Glomerular endothelial cell (primary cell): ENCODE data around the gene CLGN. TPM values are rescaled to one million over a fixed set of nuclear protein-coding genes. Genes with fewer than 3 reads are reported as not detected.

Experiments
- DNase-seq: peaks from one replicate; pipeline ENCODE4 v3.0.0-alpha.2; 2011; ENCODE audit warnings: low read depth, low spot score; ENCODE audit errors: extremely low read depth
- total RNA-seq: library from RNA; depleted of rRNA; stranded (reverse); fragments of >200 nt; gene quantifications from 2 replicates; pipeline ENCODE4 v1.2.3, GENCODE V29; 2015

Gene CLGN
- total RNA-seq, 1 donor from 2014 or later, result 1.2 TPM

DNA sequence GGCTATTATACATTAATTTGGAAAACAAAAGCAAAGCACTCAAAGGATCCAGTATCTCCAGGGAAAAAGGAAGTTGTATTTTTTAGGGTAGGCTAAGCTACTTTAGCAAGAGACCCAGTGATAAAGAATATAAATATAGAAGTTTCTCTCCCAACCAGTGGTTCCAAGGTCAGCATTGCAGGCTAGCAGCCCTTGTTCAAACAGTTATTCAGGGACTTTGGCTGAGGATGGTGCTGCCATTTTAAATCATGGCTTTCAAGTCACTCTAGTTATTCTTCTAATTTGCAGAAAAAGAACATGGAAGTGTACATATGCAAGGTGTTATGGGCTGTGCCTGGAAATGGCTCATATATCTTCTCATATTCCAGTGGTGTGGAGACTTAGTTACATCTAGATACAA lies 44.7 kb downstream of the CLGN start:
- DNase-seq, result no peak

DNA sequence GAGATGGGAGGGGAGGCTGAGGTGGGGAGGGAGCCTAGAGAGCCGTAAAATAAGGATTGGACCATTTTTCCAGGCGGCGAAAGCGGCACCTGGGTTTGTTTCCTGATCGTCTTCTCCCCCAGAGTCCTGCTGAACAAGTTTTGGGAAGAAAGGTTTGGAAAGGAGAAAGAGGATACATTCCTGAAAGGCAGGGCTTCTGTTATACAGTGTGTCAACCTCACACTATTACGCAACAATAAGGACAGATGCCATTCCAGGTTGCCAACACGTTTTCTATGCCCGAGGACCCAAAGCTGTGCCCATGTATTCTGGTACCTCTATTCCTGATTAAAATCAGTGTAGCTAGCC lies 53.3 kb downstream of the CLGN start:
- no peak for DNase-seq

DNA sequence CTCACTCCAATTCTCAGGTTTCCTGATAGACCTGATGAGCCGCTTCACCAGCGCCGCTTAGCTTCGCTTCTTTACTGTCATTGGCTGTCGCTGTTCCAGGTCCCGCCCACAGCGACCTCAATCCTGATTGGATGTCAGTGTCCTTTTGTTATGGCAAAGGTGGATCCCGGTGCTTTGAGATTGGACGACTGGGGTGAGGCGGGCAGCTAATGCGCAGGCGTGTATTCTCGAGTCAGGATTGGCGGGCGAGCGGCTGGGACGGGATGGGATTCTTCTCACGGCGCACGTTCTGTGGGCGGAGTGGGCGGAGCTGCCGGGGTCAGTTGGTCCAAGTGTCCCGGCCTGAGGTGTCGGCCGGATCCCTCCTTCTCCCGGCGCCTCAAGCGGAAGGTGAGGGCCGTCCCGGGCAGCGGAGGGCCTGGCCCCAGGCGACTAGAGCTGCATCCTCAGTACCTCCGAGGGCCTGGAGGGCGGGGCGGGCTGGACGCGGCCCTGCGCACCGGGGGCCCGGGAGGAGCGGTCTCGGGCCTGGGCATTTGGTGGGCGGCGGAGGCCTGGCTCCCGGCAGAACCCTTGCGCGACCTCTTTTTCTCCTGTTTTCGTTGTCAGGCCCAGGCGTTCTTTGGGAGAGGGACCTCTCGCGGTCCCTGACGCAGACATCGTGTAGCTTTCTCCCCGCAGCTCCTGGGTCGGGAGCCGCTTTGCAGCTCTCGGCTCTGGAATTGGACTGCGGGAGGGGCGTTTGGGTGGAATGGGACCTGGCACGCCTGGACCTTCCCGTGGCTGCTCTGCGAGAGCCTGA lies 53.9 kb downstream of the CLGN start, which contains the start of gene SCOC:
SCOC (plus strand) TSS at position 319 of the 802 bp plus-strand sequence. CDS start 5,525 bp downstream, outside the sequence.
- peak; percentile 98 for DNase-seq

DNA sequence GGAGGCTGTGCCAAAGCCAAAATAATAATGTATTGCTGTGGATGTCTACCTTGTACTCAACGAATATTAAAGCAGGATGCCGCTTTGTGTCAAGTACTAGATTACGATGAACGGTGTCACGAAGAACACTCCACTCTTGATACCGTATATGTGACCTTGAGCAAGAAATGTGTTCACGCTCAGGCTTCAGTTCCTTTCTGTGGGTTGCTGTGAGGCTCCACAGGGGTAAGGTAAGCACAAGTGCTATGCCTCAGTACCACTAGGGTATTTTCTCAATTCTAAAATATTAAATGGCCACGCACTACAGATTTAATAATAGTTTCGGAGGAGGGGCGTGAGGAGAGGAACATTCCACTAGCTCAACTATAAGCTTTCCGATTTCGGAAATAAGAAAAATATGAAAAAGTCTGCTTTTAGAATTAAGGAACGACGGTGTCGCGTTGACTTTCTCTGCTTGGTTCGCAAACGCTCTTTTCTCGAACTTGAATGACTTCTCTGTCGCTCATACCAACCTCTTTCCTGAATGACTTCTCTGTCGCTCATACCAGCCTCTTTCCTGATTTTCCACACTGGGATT lies 54.6 kb downstream of the CLGN start:
- no peak for DNase-seq

DNA sequence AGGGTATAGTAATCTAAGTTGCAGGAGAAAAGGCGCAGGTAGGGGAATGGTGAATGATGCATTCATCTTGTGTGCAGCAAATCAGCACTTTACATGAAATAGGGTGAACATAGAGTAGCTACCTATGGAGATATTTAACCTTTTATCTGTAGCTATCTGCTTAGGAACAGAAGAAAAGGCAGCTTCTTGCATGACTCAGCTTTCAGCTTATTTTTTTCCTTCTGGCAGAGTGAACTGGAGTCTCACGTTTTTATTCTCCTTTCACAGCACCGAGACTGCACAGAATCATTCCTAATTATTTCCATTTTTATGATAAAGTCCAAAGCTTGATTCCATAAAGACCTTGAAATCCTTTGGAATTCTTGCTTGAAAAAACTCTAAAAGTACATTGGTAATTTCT lies 58.8 kb downstream of the CLGN start:
- no peak for DNase-seq

DNA sequence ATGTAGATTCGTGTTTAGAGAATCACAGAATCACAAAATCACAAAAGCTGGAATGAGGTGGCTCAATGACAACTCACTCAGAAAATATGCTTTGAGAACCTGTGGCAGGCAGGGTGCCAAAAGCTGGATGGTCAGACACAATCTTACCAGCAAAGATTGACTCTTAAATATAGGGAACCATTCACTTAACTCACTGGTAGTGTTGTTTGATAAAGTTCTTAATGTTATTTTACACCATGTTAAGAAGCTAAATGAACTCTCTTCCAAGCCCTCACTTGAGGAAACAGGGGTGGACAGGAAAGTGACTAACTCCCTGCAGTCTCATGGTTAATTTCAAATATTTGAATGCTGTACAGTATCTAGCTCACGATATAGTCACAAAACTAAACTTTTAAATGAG lies 59.7 kb downstream of the CLGN start:
- DNase-seq, result no peak

DNA sequence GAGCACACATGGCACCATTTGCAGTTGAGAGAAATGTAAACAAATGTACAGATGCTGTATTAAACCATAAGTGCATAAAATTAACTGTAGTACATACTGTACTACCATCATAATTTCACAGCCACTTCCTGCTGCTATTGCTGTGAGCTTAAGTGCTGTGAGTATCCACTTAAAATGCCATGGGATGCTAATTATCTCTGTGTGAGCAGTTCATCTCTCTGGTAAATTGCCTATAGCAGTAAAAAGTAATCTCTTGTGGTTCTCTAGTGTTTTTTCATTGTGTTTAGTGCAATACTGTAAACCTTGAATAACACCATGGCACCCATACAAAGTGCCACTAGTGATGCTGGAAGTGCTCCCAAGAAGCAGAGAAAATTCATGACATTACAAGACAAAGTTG lies 63.9 kb downstream of the CLGN start:
- DNase-seq, result no peak

DNA sequence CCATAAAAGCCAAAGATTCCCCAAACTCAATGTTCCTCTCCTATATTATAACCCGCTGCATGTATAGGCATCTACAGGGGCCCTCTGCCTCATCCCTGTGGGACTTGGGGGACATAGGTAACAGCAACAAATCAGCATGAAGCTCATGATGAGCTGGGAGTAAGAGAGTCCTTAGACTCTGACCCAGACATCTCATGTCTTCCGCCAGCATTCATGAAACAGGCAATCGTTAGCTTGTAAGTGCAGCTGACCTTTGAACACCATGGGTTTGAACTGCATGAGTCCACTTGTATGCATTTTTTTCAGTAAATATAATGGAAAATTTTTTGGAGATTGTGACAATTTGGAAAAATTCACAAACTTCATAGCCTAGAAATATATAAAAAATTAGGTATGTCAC lies 64.4 kb downstream of the CLGN start:
- no peak for DNase-seq

DNA sequence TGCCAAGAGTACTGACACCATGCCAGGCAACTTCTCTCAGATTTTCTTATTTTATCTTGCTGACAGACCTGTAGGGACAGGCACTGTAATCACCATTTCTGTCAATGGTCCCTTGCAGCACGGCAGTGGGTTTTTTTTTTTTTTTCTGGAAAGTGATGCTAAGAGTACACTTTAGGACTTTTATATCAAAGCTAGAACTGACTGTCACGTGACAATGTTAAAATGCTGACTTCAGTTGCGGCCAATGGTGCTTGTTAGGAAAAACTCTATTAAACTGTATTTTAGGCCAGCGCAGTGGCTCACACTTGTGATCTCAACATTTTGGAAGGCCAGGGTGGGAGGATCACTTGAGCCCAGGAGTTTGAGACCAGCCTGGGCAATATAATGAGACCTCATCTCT lies 66.3 kb downstream of the CLGN start:
- DNase-seq, result no peak

DNA sequence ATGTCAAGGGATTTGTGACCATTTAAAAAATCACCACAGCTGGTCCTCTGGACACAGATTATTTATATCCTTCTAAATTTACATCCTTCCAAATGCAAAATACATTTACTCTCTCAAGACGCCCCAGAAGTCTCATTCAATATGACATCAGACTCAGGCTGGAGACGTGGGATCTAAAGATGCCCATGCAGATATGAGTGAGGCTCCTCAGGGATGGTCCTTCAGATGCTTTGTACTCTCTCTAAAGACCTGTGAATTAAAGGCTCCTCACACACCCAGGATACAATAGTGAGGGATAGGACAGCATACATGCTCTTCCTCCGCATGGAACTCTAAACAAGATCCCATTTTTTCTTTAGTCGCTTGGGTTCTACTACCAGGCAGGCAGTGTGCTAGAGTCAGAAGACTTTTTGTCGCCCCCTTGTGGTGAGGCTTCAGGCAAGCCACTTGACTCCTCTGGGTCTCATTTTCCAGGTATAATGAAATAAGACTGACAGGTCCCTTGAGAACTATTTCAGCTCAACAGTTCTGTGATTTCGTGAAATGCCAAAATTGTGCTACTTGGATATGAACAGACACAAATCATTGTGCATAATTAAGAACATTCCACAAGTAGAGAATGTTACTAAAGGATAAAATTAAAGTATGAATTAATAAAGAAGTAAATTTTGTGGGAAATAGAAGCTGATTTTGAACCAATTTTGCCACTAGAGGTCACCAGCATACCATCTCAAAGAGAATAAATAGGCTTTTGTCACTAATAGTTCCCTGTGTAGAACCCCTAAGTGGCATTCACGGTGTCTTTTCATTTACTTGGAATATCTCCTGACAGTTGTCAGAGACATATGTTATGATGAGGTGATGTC lies 67.7 kb downstream of the CLGN start:
- DNase-seq, result peak; percentile 89

DNA sequence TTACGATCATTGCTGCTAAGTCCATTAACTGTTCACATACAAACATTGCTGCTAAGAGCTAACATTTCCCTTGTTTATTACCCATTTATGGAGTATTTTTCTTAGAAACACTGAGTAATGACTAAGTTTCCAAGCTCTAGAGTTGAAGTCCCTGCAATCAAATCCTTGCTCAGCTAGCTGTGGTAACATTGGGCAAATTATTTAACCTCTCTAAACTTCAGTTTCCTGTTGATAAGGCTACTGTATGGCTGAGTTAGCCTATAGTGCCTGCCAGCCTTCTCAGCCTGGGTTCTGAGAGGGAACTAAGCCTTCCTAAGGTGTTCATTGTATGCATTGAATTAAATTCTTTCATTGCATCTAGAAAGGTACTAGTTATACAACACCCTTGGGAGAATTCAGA lies 69.2 kb downstream of the CLGN start:
- DNase-seq, result no peak

DNA sequence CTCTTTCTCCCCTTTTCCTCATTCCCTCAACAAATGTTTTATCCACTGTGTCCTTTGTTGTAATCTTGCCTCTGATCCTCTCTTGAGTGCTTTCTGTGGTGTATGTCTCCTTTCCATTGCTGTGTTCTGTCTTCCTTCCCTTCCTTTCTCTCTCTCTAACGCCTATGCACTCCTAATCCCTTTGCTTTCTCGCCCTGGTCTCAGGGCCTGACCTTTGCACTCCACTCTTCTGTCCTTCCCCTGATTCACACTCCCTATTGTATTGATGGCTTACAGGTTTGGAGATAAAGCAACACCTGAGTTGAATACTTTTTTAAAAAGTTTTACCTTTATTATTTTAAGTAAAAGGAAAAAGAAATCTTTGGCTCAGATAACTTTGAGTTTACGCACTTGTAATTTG lies 69.6 kb downstream of the CLGN start:
- no peak for DNase-seq

DNA sequence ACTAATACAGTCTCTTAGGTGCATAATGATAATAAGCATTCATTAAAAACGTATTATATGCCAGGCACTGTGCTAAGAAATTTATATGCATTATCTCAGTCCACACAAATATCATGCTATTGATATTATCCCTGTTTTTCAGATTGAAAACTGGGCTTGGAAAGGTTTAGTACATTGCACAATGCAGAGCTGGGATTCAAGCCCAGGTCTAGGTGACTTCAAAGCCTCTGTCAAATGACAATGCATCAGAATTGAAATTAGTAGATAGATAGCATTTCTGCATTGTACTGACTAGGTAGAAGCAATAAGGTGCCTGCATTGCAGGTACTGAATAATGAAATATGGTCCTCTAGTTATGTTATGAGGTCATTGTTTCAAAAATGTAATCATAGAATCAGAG lies 72.2 kb downstream of the CLGN start:
- no peak for DNase-seq

DNA sequence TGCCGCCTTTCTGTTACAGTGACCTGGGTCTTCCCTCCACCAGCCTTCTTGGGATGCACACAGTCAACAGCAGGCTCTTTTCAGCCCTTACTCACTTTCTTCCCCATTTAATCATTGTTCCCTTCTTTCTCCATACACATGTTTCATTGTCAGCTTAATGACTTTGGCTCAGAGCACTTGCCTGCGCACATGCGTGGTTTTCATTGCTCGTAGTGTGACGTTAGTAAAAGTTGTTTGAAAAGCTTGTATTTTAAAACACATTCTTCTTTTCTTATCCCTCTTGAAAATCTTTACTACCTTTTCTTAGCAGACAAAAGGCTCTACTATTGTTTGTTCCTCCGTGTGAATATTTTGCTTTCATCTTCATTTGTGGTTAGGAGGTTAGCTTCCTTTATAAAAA lies 73.7 kb downstream of the CLGN start:
- DNase-seq, result no peak

DNA sequence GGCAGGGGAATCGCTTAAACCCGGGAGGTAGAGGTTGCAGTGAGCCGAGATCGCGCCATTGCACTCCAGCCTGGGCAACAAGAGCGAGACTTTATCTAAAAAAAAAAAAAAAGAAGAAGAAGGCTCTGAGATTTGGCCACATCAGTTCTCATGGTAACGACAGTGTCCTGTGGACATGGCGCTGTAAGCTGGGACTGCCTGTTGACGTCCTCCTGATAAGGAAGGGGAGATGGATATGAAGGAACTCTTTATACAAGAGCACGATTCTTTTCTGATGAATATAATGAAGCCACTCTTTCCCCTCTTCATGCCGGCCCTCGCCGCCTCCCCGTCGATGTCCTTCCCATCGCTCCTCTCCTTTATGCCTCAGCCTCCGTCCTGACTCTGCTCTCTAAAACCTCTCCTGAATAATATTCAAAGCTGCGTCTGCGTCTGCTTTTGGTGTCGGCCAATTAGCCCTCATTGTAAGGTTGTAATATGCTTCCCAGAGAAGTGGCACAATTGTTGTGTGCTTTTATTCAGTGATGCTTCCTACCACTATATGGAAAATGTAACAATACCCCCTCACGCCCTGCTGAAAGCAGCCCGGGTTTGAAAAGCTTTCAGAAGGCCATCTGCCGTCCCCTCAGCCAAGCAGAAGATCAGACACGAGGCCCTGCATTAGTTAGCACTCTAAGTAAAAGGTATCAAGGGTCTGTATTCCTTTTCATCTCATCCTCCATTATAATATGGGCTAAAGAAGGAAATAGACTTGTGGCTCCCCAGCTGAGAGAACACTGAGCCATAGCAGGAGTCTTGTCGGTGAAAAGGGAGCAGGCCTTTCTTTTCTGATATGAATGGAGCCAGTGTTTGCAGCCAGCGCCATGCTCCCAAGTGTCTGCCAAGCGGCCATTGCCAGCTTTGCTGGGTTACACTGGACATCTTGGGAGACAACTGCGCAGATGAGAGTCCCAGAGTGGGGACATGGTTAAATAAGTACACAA lies 76.1 kb downstream of the CLGN start:
- no peak for DNase-seq

DNA sequence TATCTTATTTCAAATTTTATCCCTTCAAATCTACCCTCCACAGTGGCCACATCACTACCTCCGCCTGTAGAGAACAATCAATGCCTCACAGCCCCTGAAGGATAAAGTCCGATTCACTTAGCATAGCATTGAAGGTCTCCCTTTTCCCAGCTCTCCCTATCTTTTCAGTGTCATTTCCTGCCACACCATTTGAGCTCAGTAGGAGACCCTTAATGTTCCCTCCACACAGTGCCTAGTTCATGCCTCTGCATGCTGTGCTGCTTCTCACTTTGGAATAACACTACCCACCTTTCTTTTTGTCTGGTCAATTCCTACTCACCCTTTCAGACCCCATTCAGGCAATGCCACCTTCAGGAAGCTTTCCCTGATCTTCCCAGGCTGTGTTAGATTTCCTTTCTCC lies 77.6 kb downstream of the CLGN start:
- DNase-seq, result no peak

DNA sequence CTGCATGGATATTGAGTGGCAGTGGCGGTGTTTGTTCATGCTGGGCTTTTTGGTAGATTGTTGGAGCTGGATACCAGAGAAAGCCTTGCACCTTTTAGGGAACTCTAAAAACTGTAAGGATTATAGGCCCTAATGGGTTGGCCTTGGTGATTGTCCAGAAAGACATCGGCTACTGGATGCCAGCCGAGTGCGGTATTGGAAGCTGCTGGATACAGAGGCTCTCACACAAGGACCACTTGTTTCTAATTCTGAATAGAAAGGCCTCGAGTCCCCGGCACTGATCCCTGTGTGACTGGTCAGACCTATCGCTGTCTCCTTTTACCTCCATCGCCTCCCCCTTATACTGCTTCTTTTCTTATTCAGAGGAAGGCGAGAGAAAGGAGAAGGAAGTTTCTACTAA lies 81.3 kb downstream of the CLGN start:
- DNase-seq, result no peak

DNA sequence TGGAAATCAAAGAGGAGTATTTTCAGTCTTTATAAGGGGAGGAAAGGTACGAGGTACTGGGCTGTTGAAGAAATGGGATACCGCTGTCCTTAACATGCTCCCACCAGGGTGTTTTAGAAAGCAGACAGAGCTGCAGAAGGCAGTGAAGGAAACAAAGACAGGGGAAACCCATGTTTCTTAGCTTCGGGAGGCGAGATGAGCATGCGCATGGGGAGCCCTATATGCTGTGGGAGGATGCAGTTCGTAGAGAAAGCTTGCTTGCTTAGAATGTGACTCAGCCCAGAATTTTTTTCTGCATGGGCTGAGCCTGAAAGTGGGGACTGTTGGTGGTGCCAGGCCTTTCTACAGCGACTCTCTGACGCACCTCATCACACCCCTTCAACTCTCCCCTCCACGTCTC lies 82.8 kb downstream of the CLGN start:
- no peak for DNase-seq

DNA sequence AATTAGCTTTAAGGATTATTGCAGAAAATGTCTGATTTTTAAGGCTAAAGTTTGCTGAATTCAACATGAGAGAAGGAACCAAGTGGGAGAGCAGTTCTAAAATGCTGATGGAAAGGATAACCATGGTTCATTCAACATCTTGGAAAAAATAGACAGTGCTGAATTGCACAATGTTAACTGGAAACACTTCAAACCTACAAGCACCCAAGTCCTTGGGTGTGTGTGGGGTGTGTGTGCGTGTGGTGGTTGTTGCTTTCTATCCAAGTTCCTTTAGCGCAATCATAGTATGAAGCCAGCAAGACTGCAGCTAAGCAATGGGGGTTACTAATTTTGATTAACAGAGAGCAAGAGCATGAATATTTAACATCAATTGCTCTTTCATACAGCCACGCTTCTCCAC lies 83.3 kb downstream of the CLGN start:
- no peak for DNase-seq

DNA sequence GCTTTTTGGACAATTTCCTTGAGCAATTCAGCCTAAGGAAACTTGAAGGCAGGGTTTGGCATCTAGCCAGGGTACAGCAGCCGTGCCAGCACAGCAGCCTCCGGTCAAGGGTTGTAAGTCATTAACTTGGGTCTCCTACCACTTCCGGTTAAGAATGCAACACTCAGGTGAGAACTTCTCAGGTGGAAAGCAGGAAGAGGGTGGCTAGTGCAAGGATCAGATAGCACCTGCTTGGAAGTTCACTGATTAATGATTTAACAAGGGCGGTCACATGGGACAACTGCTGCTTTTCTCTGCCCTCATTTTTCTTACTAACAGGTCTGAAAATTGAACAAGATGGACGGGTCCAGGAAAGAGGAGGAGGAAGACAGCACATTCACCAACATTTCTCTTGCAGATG lies 84.1 kb downstream of the CLGN start:
- no peak for DNase-seq

DNA sequence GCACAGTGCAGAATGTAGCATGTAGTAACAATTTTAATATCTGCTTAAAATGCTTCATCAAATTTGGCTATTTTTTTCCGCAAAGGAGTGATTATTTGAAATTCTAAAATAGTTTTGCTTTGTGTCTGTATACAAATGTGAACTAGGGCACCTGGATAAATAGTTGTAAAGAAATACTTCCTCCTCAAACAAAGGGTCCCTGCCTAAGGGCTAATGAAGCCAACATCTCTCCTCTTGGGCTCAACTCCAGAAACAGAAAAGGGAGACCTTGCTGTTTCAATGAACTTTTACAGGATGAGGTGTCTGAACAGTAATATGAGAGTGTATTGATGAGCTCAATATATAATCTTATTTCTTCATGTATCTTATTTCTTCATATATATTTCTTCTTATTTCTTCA lies 84.8 kb downstream of the CLGN start:
- no peak for DNase-seq
